Osteocyte (in vitro differentiated cells): ENCODE measurements around the gene TMEM183A. TPM values are rescaled to one million over a fixed set of nuclear protein-coding genes. Genes with fewer than 3 reads are reported as not detected.

Experiments
- DNase-seq: peaks from one replicate; pipeline ENCODE4 v3.0.0; 2021; ENCODE audit warnings: mixed read lengths; ENCODE audit not compliant: unreplicated experiment; ENCODE audit errors: extremely low spot score
- H3K27ac Mint-ChIP-seq: one replicate; pipeline ENCODE4 v1.8.0; 2021; ENCODE audit warnings: mild to moderate bottlenecking, mixed read lengths; ENCODE audit not compliant: unreplicated experiment
- H3K27me3 Mint-ChIP-seq: one replicate; pipeline ENCODE4 v1.8.0; 2021; ENCODE audit warnings: mixed read lengths; ENCODE audit not compliant: unreplicated experiment
- H3K36me3 Mint-ChIP-seq: one replicate; pipeline ENCODE4 v1.8.0; 2021; ENCODE audit warnings: mixed read lengths; ENCODE audit not compliant: unreplicated experiment
- H3K4me1 Mint-ChIP-seq: one replicate; pipeline ENCODE4 v1.8.0; 2021; ENCODE audit warnings: mixed read lengths; ENCODE audit not compliant: unreplicated experiment
- H3K4me3 Mint-ChIP-seq: one replicate; pipeline ENCODE4 v1.8.0; 2021; ENCODE audit warnings: mild to moderate bottlenecking, moderate library complexity, mixed read lengths; ENCODE audit not compliant: unreplicated experiment
- H3K9me3 Mint-ChIP-seq: one replicate; pipeline ENCODE4 v1.8.0; 2021; ENCODE audit warnings: mixed read lengths; ENCODE audit not compliant: unreplicated experiment
- total RNA-seq: library from RNA; stranded (reverse); gene quantifications from 2 replicates; pipeline ENCODE4 v1.2.1, GENCODE V29; 2021
- TF ChIP-seq, protein P1 (sequence below): fragments of 200-600 bp; sonication (generic); IDR thresholded peaks from 2 replicates; pipeline ENCODE4 v1.5.0; 2021; ENCODE audit warnings: antibody characterized with exemption, mild to moderate bottlenecking, moderate library complexity

TMEM183A gene
- total RNA-seq, 1 donor from 2014 or later = 59.6 TPM

DNA sequence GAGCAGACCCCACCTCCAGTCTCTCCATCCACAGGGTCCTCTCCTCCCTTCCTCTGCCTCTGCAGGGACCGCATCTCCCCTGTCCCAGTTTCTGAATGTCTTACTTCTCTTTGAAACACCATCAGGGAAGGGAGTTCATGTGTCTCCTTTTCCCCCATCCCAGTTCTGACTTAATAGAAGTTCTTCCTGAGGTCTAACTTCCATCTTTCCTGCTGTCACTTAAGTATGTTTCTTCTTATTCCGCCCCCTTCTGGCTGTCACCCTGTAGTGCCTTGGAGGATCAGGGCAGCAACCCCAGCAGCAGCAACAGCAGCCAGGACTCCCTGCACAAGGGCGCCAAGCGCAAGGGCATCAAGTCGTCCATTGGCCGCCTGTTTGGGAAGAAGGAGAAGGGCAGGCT, 49.3 kb downstream of the TMEM183A start:
- no peak overlapping the region for H3K27ac Mint-ChIP-seq
- no peaks in the 10 kb centered on the region for H3K9me3 Mint-ChIP-seq
- peaks cover 24% of the 10 kb centered on the region for H3K4me1 Mint-ChIP-seq
- TF ChIP-seq, protein P1, sequence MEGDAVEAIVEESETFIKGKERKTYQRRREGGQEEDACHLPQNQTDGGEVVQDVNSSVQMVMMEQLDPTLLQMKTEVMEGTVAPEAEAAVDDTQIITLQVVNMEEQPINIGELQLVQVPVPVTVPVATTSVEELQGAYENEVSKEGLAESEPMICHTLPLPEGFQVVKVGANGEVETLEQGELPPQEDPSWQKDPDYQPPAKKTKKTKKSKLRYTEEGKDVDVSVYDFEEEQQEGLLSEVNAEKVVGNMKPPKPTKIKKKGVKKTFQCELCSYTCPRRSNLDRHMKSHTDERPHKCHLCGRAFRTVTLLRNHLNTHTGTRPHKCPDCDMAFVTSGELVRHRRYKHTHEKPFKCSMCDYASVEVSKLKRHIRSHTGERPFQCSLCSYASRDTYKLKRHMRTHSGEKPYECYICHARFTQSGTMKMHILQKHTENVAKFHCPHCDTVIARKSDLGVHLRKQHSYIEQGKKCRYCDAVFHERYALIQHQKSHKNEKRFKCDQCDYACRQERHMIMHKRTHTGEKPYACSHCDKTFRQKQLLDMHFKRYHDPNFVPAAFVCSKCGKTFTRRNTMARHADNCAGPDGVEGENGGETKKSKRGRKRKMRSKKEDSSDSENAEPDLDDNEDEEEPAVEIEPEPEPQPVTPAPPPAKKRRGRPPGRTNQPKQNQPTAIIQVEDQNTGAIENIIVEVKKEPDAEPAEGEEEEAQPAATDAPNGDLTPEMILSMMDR = no peak
- H3K36me3 Mint-ChIP-seq = no peaks in the 10 kb centered on the region
- no peak for DNase-seq
- peaks cover 17% of the 10 kb centered on the region for H3K27me3 Mint-ChIP-seq
- H3K4me3 Mint-ChIP-seq = no peak overlapping the region

DNA sequence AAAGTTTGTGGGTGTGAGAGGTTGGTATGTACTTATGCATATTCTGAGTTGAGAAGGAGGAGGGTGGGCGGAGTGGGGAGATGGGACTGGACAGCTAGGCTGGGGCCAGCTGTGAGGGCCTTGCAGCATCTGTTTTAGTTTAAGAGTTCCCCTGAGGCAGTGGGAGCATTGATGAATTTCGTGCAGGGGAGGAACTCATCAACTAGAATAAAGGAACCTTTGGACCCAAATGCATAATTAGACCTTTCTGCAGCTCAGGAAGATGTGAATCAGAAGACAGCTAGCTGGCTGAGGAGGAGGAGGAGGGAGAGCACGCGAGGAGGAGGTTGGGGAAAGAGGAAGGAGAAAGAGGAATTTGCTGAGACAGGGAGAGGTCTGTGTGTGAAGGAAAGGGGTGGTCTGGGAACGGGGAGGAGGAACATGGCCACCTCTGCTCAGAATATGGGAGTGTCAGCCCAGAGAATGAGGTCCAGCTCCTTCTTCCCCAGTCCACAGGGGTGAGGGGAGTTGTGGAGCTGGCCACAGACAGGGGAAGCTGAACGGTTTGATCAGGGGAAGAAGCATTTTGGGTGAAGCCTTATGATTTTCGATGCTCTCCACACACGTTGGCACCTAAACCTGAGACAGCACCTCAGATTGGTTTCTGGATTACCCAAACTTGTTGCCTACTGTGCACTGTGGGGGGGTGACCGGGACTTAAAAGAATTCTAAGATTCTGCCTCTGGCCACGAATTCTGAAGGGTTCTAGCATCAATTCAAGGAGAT, 50.9 kb downstream of the TMEM183A start:
- Mint-ChIP-seq H3K9me3 (no peaks in the 10 kb centered on the region), H3K4me3 (no peak overlapping the region), H3K36me3 (no peaks in the 10 kb centered on the region), H3K27ac (no peak overlapping the region), H3K27me3 (peaks cover 6% of the 10 kb centered on the region), H3K4me1 (peaks cover 17% of the 10 kb centered on the region)
- no peak for DNase-seq
- TF ChIP-seq, protein P1 = no peak

DNA sequence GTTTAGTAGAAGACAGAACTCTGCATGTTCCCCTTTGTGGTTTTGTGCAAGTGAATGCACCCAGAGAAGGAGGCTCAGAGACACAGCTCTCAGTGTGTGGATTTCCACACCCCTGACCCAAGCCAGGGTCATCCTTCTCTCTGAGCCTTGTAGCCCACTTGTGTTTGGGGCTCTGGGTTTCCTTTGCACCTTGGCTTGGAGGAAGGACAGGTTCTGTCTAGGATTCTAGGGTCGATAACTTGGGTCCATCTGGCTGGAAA, 51.4 kb downstream of the TMEM183A start:
- no peak for DNase-seq
- Mint-ChIP-seq H3K9me3 (no peaks in the 10 kb centered on the region), H3K4me1 (peaks cover 17% of the 10 kb centered on the region)

DNA sequence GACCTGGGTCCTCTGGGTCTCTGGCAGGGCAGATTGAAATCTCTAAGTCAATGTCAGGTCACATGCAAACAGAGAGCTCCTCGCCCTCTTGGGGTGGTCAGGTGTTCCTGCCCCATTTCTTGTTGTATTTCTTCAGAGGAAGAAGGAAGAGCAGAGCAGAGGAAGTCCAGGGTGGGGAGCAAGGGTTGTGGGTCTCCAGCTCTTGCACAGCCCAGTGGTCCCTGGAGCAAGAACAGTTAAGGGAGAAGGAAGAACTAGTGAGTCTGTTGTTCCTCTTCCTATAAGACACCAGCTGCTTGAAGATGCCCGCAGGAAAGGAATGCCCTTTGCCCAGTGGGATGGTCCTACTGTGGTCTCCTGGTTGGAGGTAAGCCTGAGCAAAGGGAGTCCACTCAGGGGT, 52.3 kb downstream of the TMEM183A start:
- no peak overlapping the region for H3K27ac Mint-ChIP-seq
- peaks cover 17% of the 10 kb centered on the region for H3K4me1 Mint-ChIP-seq
- TF ChIP-seq, protein P1 = no peak
- no peaks in the 10 kb centered on the region for H3K36me3 Mint-ChIP-seq
- DNase-seq = no peak
- peaks cover 11% of the 10 kb centered on the region for H3K27me3 Mint-ChIP-seq
- no peaks in the 10 kb centered on the region for H3K9me3 Mint-ChIP-seq
- no peak overlapping the region for H3K4me3 Mint-ChIP-seq

More for the DNA sequence above, 51.4 kb downstream of the TMEM183A start:
- Mint-ChIP-seq H3K27me3 (peaks cover 6% of the 10 kb centered on the region), H3K36me3 (no peaks in the 10 kb centered on the region), H3K27ac (no peak overlapping the region), H3K4me3 (no peak overlapping the region)
- TF ChIP-seq, protein P1 = no peak

DNA sequence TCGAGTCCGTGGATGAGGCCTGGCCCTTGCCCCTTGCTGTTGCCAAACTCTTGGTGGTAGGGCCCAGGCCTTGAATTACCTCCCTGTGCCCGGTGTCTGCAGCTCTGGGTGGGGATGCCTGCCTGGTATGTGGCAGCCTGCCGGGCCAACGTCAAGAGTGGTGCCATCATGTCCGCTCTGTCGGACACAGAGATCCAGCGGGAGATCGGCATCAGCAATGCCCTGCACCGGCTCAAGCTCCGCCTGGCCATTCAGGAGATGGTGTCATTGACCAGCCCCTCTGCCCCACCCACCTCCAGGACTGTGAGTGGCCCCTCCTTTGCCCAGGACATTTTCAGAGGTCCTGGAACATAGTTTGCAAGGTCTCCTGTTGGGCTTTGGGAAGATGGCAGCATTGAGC, 52.9 kb downstream of the TMEM183A start:
- no peak for DNase-seq
- no peaks in the 10 kb centered on the region for H3K36me3 Mint-ChIP-seq
- peaks cover 17% of the 10 kb centered on the region for H3K4me1 Mint-ChIP-seq
- TF ChIP-seq, protein P1 = no peak
- H3K27ac Mint-ChIP-seq = no peak overlapping the region
- H3K27me3 Mint-ChIP-seq = peaks cover 11% of the 10 kb centered on the region
- no peak overlapping the region for H3K4me3 Mint-ChIP-seq
- H3K9me3 Mint-ChIP-seq = no peaks in the 10 kb centered on the region
